ENCODE results near the gene SIPA1L2. TPM values are rescaled to one million over a fixed set of nuclear protein-coding genes. Genes with fewer than 3 reads are reported as not detected.

Gene SIPA1L2
- total RNA-seq, 4 donors from 2014 or later = 2.4 to 25.1 (median 7.0) TPM

- Histone ChIP-seq H3K9me3 (no peaks in the 10 kb centered on the region), H3K4me3 (no peak overlapping the region), H3K27me3 (no peaks in the 10 kb centered on the region), H3K36me3 (no peaks in the 10 kb centered on the region), H3K27ac (no peak overlapping the region), H3K4me1 (no peaks in the 10 kb centered on the region)
- no peak for TF ChIP-seq POLR2A (IDR thresholded peaks at IDR 0.05)
- TF ChIP-seq CTCF (IDR thresholded peaks at IDR 0.05) = no peak
- no peak for DNase-seq
- intact Hi-C loops (cut with DNase I; ENCODE audit: low total_unique reads) = no loop called here
Observed at GRCh38 chr1:232662910-232663309, 33.0 kb upstream of the SIPA1L2 start.

- no peaks in the 10 kb centered on the region for H3K27me3 ChIP-seq
- H3K4me1 ChIP-seq = no peaks in the 10 kb centered on the region
- H3K36me3 ChIP-seq = no peaks in the 10 kb centered on the region
- no peak for TF ChIP-seq CTCF (IDR thresholded peaks at IDR 0.05)
- no peak for TF ChIP-seq POLR2A (IDR thresholded peaks at IDR 0.05)
- H3K9me3 ChIP-seq = no peaks in the 10 kb centered on the region
- intact Hi-C loops (cut with DNase I; ENCODE audit: low total_unique reads) = no loop called here
- no peak overlapping the region for H3K27ac ChIP-seq
- DNase-seq = no peak
- no peak overlapping the region for H3K4me3 ChIP-seq
Observed at GRCh38 chr1:232658386-232658785, 28.5 kb upstream of the SIPA1L2 start.

- H3K36me3 ChIP-seq = no peaks in the 10 kb centered on the region
- TF ChIP-seq CTCF (IDR thresholded peaks at IDR 0.05) (no peak), POLR2A (IDR thresholded peaks at IDR 0.05) (no peak)
- DNase-seq = no peak
Observed at GRCh38 chr1:232657426-232658005, 27.6 kb upstream of the SIPA1L2 start.

GRCh38 chr1:232655746-232656085, 25.8 kb upstream of the SIPA1L2 start:
- no peaks in the 10 kb centered on the region for H3K4me1 ChIP-seq
- DNase-seq = no peak
- no peak overlapping the region for H3K4me3 ChIP-seq
- H3K9me3 ChIP-seq = no peaks in the 10 kb centered on the region
- intact Hi-C loops (cut with DNase I; ENCODE audit: low total_unique reads) = no loop called here
- H3K36me3 ChIP-seq = no peaks in the 10 kb centered on the region
- H3K27me3 ChIP-seq = no peaks in the 10 kb centered on the region
- TF ChIP-seq CTCF (IDR thresholded peaks at IDR 0.05) (no peak), POLR2A (IDR thresholded peaks at IDR 0.05) (no peak)
- H3K27ac ChIP-seq = no peak overlapping the region

More at GRCh38 chr1:232657426-232658005, 27.6 kb upstream of the SIPA1L2 start:
- Histone ChIP-seq H3K4me1 (no peaks in the 10 kb centered on the region), H3K4me3 (no peak overlapping the region), H3K27me3 (no peaks in the 10 kb centered on the region), H3K9me3 (no peaks in the 10 kb centered on the region), H3K27ac (no peak overlapping the region)
- intact Hi-C loops (cut with DNase I; ENCODE audit: low total_unique reads) = no loop called here

GRCh38 chr1:232655028-232655745, 25.3 kb upstream of the SIPA1L2 start:
- H3K4me3 ChIP-seq = no peak overlapping the region

More at GRCh38 chr1:232655028-232655745, 25.3 kb upstream of the SIPA1L2 start:
- intact Hi-C loops (cut with DNase I; ENCODE audit: low total_unique reads) = no loop called here
- no peaks in the 10 kb centered on the region for H3K9me3 ChIP-seq
- no peaks in the 10 kb centered on the region for H3K27me3 ChIP-seq
- no peaks in the 10 kb centered on the region for H3K4me1 ChIP-seq
- TF ChIP-seq CTCF (IDR thresholded peaks at IDR 0.05) (no peak), POLR2A (IDR thresholded peaks at IDR 0.05) (no peak)
- H3K27ac ChIP-seq = no peak overlapping the region
- no peak for DNase-seq
- H3K36me3 ChIP-seq = no peaks in the 10 kb centered on the region

Measured in uterus (tissue), 4 donors.